GM19468 (cell line): ENCODE results near the gene CASKIN2.

Experiments
- ATAC-seq: cut with Tn5 transposase; IDR thresholded peaks from one replicate; pipeline ENCODE4 v1.9.1; 2021; ENCODE audit warnings: mild to moderate bottlenecking, moderate library complexity, moderate number of reproducible peaks; ENCODE audit not compliant: unreplicated experiment; ENCODE audit errors: extremely low read depth

The CASKIN2 gene

DNA sequence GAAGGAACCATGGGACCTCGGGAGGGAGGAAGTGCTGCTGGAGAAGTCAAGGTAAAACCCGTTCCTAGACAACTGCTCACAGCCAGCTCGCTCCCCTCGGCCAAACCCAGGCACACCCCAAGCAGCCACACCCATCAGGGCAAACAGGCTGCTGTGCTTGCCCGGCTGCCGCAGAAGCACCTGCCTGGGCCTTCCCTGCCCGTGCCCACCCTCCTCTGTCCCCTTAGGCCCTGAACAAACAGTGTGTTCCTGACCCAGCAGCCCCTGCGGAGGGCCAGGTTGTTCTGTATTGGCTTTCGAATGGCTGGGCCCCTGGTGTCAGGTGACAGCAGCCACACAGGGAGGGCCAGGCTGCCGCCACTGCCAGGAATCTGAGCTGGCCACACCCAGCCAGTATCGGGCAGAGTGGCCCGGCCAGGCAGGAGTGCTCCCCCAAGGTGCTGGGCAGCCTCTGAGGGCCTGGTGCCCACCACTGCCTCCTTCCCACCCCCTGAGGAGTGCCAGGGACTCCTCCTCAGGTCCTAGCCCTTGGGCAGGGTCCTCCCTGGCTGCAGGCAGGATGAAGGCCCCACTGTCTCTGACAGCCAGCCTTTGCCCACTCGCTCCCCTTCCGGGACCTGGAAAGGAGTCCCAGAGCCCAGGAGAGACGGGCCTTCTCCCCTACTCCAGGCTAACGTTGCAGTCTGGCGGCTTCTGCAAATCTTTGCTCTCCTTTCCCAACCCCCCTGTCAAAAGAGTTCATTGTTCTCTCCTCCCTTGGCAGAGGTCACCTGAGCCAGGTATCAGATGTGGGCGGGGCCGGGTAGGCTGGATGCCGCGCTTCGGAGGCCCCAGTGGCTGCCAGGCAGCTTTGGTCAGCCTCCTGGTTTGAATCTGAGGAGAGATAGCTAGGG lies 34.2 kb upstream of the CASKIN2 start:
- no peak for ATAC-seq

DNA sequence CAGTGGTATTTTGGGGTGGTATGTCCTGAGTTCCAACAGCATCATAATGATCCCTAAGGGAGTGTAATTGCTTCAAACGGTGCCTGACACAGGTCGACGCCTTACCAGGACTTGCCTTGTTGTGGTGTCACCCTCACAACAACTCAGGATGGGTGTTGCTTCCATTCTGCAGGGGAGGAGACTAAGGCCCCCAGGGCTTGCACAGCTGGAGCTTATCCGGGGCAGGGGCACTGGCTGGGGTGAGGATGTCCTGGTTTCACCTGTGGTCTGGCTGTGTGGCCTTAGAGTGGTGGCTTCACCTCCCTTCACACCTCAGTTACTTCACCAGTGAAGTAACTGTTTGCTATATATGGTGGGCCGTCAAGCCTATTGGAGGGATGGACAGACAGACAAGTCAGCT lies 33.5 kb upstream of the CASKIN2 start:
- no peak for ATAC-seq

DNA sequence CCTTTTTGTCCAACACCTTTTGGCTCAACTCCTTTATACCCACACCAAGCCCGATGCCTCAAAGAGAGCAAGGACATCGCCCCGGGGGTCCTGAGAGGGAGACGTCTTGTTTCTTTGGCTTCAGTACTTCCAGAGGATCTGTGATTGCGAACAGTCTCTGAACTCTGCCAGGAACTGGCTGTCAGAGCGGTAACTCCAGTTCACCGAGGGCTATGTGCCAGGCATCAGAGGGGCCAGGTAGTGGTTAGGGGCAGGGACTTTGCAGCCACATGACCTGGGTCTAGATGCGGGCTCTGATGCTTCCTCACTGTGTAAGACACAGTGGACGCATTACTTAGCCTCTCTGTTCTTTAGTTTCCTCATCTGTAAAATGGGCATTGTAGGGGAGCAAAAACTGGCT lies 31.8 kb upstream of the CASKIN2 start:
- ATAC-seq, result no peak

DNA sequence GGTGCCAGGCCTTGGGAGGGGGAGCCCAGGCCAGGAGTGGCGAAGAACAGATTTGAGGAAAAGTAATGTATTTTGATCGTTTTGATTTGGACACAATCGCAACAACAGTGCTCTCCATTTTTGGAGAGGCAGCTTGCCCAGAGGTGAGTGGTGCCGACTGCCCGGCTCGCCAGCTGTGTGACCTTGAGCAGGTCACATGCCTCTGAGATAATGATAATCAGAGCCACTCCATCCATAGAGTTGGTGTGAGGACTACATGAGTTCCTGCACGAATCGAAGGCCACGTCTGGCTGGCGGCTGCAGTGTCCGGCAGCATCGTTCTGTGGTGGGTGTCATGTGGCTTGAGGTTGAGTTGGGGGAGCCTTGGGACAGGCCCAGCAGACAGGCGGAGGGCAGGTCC lies 30.8 kb upstream of the CASKIN2 start:
- no peak for ATAC-seq

DNA sequence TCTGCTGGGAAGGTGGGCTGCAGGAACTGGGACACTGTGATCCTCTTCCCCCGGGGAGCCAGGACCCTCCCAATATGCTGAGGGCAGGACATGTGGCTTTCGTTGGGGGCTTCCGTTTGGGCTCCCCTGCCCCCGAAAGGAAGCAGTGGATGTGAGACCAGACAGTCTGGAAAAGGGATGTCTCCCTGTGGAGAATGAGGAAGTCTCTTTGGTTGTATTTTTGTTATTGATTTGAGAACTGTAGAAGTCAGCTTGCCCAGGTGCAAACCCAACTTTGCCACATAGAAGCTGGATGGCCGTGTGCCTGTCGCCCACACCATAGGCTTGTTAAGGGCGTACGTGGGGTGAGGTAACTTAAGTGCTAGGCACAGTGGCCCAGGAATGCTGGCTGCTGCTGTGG lies 28.9 kb upstream of the CASKIN2 start:
- no peak for ATAC-seq

DNA sequence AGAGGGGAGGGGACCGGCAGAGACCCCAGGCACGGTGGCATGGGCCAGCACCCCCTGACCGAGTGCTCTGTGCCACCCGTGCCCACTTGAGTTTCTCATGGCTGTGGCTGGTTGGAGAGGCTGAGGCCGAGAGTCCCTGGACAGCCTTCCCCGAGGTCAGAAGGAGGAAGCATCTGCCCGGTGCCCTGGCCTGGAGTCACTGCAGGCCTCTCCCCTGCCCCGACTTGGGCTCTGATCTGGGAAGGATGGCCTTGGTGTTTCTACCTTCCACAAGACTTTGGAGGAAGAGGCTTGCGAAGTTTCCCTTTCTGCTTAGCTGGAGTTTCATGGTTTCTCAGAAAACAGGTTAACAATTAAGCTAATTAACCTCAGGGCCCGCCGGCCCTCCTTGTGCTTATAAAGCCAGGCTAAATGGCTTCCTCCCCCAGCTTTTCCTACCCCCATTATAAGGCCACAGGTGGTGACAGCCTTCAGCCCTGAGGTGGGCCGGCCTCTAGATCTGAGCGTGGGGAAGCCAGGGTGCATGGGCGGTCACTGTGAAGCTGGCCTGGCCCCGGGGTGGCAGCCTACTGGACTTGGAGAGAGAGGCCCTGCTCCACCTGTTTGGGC lies 27.5 kb upstream of the CASKIN2 start:
- no peak for ATAC-seq

DNA sequence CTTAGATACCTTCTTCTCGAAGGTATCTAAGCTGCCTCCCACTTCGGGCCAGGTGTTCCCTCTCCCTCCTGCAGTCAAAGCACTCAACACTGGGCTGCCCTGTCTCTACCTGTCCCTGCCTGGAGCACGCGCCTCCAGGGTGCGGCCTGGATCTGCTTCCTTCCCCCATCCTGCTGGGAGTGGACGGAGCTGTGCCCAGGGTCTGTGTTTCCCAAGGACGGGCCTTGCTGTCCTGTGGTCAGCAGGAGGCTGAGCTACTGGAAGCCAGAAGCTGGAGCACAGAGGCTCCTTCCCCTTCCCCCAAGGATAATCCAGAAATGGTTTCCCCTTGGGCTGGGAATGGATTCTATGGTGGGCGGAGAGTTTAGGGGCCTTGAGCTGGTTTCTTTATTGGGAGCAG lies 26.9 kb upstream of the CASKIN2 start:
- ATAC-seq, result no peak

DNA sequence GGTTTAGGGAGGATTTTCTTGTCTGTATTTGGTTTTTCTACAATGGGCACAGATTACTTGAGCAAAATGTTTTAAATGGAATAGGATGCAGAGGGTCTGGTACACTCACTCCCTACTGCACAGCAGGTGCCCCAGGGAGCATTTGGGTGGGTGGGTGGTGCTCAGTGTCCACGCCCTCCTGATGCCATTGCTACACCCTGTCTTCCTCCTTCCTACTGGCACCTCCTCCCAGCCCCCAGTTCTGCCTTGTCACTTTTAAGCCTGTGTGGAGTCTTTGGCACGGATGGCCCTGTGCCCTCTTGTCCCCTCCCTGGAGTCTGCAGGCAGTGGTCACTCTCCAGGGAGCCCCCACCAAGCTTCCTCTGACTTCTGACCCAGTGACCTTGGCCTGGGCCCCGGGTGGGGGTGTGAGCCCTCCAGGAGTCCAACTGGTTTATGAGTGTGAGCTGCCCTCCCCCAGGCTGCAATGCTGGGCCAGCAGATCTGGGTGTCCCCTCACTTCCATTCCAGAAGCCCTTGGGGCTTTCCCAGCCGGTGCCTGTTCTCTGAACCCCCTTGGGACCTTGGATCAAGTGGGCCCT lies 25.7 kb upstream of the CASKIN2 start:
- no peak for ATAC-seq

DNA sequence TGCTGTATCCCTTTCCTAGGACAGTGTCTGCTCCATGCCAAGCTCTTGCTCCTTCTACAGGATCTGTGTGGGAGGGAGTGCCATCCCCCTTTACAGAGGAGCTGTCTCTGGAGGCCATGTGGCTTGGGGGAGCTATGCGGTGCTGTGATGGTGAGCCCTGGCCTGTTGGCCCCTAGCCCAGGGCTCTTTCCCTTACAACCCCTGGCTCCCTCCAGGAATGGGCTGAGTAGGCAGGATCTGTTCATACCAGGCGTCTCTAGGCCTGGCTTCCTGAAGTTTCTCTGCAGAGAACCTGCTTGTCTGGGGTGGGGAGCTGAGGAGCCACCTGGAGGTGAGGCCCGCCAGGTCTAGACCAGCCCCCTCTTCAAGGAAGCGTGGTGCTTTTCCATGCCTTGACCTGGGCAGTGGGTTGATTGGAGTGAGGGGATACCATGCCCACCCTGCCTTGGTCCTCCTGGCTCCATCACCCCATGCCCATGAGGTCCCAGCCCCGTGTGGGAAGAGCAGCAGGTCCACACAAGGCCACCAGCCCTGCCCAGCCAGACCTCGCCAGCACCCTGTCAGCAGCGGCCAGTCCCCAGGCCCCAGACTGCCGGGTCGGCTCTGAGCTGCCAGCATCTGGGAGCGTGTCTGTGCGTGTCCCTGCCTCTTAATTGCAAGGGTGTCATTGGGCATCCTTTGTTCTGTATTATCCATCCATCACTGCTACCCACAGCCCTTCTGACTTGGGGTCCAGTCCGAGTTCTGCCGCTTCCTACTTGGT lies 24.8 kb upstream of the CASKIN2 start:
- no peak for ATAC-seq

DNA sequence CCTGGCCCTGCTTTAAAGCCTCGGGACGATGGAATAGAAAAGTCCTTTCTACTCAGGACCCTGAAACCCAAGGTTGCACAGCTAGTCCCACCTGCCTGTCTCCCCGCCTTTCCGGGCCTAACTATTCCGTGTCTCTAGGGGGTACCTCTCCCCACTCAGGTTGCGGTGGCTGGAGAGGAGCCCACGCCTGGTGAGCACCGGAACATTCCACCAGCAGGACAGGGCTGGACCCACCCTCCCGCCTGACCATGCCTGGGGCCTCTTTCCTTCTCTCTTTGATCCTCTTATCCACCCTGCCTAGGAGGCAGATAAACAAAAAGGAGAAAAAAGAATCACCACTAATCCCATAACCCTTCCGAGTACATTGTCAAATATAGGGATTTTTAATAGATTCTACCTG lies 21.0 kb upstream of the CASKIN2 start:
- no peak for ATAC-seq

DNA sequence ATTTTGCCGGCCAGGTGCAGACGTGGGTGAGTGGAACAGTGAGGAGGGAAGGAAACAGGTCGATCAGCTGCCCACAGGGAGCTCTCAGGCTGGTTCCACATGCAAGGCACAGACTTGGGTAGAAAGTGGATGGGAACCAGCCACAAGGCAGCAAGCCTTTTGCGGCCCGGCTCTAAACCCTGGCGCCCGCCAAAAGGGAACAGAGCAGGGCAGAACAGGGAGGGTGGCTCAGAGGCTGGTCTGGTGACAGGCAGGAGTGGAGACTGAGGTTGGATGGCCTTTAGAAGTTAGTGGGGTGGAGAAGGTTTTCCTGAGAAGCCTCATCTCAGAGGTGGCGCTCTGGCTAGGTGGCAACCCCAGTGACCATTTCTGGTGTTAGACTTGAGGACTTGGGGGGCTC lies 20.5 kb upstream of the CASKIN2 start:
- no peak for ATAC-seq

DNA sequence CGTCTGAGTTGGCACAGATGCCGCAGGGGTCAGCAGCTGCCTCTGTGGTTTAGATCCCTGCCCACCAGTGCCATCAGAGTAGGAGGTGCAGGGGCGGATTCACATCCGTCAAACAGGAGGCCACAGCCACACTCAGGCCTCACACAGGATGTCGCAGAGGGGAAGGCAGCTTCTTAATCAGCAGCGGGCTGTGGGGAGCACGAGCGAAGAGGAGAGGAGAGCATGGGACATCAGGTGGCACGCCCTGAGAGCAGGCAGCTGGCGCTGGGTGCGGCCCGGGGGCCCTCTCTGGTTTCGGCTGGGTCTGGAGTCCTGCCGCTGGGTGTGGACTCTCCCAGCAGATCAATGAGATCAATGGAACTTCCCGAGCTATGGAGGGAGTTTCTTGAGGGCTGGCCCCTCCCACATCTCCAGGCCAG lies 19.8 kb upstream of the CASKIN2 start:
- ATAC-seq, result no peak

DNA sequence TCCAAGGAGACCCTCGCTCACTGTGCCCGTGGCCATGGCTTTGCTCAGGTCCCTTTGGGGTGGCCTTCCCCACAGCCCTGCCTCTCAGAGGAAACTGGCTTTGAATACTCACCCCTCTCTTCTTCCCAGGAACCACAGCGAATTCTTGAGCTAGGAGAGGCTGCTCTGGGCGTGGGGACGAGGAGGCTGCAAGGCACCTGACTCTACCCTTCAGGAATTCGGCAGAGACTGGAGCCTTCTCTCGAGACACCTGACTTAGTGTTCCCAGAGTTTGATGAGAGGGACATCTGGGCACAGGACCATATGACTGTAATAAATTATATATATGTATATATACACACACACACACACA lies 16.4 kb upstream of the CASKIN2 start:
- ATAC-seq, result no peak

DNA sequence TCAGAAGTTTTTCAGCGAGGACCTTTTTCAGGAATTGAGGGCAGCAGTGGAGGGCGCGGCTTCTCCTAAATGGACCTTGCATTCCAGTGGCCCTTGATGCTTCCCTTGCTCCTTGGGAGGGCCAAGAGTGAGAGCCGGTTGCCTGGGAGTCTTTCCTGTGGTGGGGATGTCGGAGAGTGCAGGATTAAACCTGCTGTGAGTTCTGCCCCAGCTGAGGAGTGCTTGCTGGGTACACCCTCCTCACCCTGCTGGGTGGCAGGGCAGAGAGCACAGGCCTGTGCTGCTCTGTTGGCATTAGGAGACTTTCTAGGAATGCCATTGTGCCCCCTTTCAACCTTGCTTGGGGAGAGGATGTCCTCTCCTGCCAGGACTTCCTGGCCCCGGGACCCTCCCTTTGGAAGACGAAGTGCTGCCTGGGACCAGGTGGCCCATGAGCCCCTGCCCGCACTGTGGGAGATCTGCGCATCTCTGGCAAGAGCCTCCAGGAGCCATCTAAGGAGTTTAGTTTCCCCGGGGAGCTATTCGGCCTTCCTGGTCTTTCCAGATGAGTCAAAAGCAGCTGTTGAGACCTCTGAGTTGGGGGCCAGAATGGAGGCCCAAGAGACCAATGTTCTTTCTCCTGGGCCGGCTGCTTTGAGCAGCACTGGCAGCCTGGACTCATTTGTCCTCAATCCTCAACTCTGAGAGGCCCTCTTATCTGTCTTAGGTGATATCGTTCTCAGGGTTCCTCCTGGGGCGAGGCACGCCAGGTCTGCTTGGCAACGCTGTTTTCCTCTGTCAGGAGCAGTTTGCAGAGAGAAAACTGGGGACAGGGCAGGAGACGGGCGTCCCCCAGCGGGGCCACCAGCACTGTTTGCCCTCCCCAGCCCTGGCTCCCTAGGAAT lies 15.7 kb upstream of the CASKIN2 start:
- ATAC-seq, result no peak

DNA sequence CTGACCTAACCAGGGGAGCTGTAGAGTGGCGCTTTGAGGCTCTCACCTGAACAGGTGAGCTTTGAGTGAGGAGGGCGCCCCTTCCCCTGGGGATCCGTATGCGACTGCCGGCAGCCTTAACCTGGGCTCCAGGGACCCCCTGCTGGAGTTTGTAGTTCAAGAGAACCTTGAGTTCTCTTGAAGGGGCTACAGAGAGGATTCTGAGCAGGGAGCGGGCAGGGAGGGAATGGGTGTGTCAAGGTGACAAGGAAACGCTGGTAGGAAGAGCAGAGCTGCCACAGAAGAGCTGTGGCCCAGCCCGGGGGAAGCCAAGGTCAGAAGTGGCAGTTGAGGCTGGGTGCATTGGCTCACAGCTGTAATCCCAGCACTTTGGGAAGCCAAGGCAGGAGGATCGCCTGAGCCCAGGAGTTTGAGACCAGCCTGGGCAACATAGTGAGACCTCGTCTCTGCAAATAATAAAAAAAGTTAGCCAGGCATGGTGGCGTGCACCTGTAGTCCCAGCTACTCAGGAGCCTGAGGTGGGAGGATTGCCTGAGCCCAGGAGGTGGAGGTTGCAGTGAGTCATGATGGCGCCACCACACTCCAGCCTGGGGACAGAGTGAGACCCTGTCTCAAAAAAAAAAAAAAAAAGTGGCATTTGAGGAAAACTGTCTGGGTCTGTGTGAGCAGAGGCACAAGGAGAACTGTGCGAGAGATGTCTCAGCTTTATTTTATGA lies 11.4 kb upstream of the CASKIN2 start:
- ATAC-seq, result no peak

DNA sequence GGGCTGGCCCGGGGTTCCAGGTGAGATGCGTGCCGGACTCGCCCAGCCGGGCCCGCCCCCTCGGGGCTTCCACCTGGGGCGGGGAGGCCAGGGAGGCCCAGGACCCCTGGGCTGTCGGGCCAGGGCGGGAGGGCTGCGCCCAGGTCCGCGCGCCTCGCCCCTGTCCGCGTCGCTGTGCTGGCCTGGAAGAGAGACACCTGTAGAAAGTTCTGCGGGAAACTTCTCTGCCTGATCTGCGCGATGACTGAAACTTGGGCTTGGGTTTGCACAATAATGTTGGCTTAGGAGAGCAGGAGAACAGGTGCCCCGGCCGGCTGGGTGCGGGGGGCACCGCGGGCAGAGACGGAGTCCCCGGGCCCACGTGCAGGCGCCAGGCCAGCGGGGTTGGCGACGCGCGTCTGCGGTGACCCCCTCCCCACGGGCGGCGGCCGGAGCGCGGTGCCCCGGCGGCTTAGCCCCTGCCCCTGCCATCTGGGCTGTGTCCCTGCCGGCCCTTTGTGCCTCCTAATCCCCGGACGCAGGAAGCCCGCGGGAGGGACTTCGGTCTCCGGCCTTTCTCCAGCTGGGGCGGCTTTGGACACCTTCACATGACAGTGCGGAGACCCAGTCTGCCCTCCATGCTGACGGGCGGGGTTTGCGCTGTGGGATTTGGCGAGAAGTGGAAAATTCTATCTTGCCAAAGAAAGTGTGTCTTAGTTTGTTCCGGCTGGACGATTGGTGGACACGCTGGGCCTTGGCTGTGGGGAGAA lies 10.6 kb upstream of the CASKIN2 start:
- no peak for ATAC-seq

DNA sequence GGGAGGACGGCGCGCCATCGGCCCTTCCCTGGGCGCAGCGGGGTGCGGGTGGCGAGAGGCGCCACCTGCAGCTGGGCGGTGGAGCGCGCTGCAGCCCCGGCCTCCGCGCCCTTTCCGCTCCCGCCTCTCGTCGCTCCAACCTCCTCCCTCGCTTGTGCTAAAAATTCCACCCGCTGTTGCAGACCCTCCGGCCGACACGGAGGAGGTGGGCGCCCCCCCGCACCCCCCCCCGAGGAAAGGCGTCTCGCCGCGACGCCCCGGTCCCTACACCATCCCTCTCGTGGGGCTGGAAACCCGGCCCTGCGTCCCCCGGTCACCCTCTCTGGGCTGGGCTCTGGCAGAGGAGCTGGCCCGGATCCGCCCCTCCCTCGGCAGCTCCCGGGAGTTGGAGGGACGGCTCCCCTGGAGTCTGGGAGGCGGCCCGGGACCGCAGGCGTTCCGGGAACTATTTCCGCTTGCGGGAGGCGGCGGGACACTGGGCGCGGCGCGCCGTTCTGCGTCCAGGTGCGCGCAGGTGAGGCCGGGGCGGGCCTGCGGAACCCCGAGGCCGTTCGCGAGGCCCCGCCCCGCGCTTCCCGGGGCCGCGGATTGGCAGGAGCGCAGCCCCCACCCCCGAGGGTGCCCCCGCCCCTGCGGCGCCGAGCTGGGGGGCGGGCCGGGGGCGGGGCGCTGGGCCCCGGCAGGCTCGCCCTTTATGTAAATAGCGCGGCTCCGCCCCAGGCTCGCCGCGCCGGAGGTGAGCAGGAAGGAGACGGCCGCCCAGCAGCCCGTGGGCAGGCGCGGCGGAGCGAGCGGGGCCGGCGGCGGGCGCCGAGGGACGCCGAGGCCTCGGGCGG lies 9.9 kb upstream of the CASKIN2 start, which contains the start of gene LLGL2:
Gene LLGL2, plus strand, starts transcription at position 728 of the 836 bp plus-strand sequence. CDS start 17,730 bp downstream, outside the sequence.
- ATAC-seq, result peak; percentile 70
